K562 (cell line): Measurements from ENCODE around the gene NRROS. TPM values are rescaled to one million over a fixed set of nuclear protein-coding genes. Genes with fewer than 3 reads are reported as not detected.

ENCODE experiments used
- ARID1B ChIP-seq: fragments of 450-650 bp; IDR thresholded peaks from 2 replicates; pipeline ENCODE4 v1.6.1; 2016; ENCODE audit warnings: antibody characterized with exemption, mild to moderate bottlenecking, inconsistent platforms
- ETV1 ChIP-seq: fragments of 450-650 bp; conservative IDR thresholded peaks from 2 replicates; pipeline ENCODE4 v1.6.1; 2016; ENCODE audit warnings: missing genetic modification characterization, control low read depth, low read depth, missing compliant biosample characterization
- GABPA ChIP-seq: fragments of 200-800 bp; sonication (Bioruptor generic); conservative IDR thresholded peaks from 2 replicates; pipeline ENCODE4 v1.6.1; 2016; ENCODE audit warnings: low read depth, missing genetic modification characterization, missing compliant biosample characterization
- HDGF ChIP-seq: fragments of 450-650 bp; IDR thresholded peaks from 2 replicates; pipeline ENCODE4 v1.6.1; 2016
- HSF4 ChIP-seq: fragments of 250-450 bp; sonication (Bioruptor Pico); IDR thresholded peaks from 2 replicates; pipeline ENCODE4 v2.1.2; 2022; ENCODE audit warnings: mild to moderate bottlenecking, moderate library complexity, borderline replicate concordance
- KAT8 ChIP-seq: fragments of 450-650 bp; IDR thresholded peaks from 2 replicates; pipeline ENCODE4 v1.6.1; 2016; ENCODE audit warnings: low read depth, mild to moderate bottlenecking
- RAD21 ChIP-seq, 2 experiments: fragments of 250-450 bp in 1 of 2; fragments of 450-650 bp in 1 of 2; sonication (Bioruptor Pico) in 1 of 2; formaldehyde crosslinking in 1 of 2; IDR thresholded peaks in 1 of 2; conservative IDR thresholded peaks in 1 of 2; 2 replicates each; pipeline versions ENCODE4 v1.4.0 to v1.8.0; 2020 to 2022; ENCODE audit warnings: mild to moderate bottlenecking in 2 of 2, moderate library complexity in 1 of 2
- RBBP5 ChIP-seq: fragments of 200-600 bp; sonication (generic); IDR thresholded peaks from 2 replicates; pipeline ENCODE4 v1.6.1; 2012; ENCODE audit warnings: borderline replicate concordance, mild to moderate bottlenecking, low read length, control low read depth, inconsistent platforms; ENCODE audit not compliant: insufficient read depth, poor library complexity, severe bottlenecking
- ZBTB8A ChIP-seq: fragments of 450-650 bp; IDR thresholded peaks from 2 replicates; pipeline ENCODE4 v1.6.1; 2018; ENCODE audit warnings: mild to moderate bottlenecking, moderate library complexity; ENCODE audit not compliant: partially characterized antibody
- ZNF282 ChIP-seq: sonication (generic); formaldehyde crosslinking; IDR thresholded peaks from 2 replicates; pipeline ENCODE4 v1.8.1; 2023; ENCODE audit warnings: missing genetic modification reagents
- ZNF644 ChIP-seq: fragments of 200-800 bp; sonication (Bioruptor generic); IDR thresholded peaks from 2 replicates; pipeline ENCODE4 v1.6.1; 2016; ENCODE audit warnings: low read depth, missing genetic modification characterization, missing compliant biosample characterization
- polyA plus RNA-seq, 8 experiments: library from polyadenylated mRNA; depleted of rRNA in 4 of 8; stranded (reverse) in 5 of 8; unstranded in 3 of 8; fragments of >200 nt; fragmentation: Nextera tagmentation in 2 of 8; fragmentation: Illumina TruSeq in 1 of 8; extraction: Ambion mirVana in 2 of 8; extraction: Trizol in 1 of 8; gene quantifications; 2 replicates each; pipeline versions ENCODE4 v1.2.1 to v1.2.3, GENCODE V29; 2011 to 2014; ENCODE audit warnings: inconsistent platforms in 1 of 8, missing spikeins in 1 of 8
- total RNA-seq, 7 experiments: library from RNA; depleted of rRNA in 6 of 7; stranded (reverse); fragments of >200 nt in 6 of 7; fragmentation: Illumina TruSeq in 2 of 7; extraction: Trizol in 2 of 7; gene quantifications; 2 replicates each; pipeline versions ENCODE4 v1.2.1 to v1.2.3, GENCODE V29; 2011 to 2021; ENCODE audit warnings: low replicate concordance in 1 of 7
- TF ChIP-seq, protein P1 (sequence below): fragments of 450-650 bp; formaldehyde crosslinking; IDR thresholded peaks from 2 replicates; pipeline ENCODE4 v1.4.0; 2020; ENCODE audit warnings: mild to moderate bottlenecking, moderate library complexity
- TF ChIP-seq, protein P2 (sequence below): fragments of 250-450 bp; sonication (Bioruptor Pico); IDR thresholded peaks from 2 replicates; pipeline ENCODE4 v1.5.0; 2021; ENCODE audit warnings: mild to moderate bottlenecking, moderate library complexity
- TF ChIP-seq, protein P3 (sequence below): IDR thresholded peaks from 2 replicates; pipeline ENCODE4 v1.6.1; 2011; ENCODE audit warnings: borderline replicate concordance, low read depth, mild to moderate bottlenecking, moderate library complexity, low read length; ENCODE audit not compliant: insufficient read depth, poor library complexity, severe bottlenecking
- TF ChIP-seq, protein P4 (sequence below), 3 experiments: fragments of 200-800 bp in 1 of 3; fragments of 250-450 bp in 1 of 3; fragments of 450-650 bp in 1 of 3; sonication (Bioruptor Pico) in 1 of 3; sonication (Bioruptor generic) in 1 of 3; formaldehyde crosslinking in 1 of 3; IDR thresholded peaks; 2 replicates each; pipeline versions ENCODE4 v1.6.1 to v1.8.0; 2016 to 2022; ENCODE audit warnings: mild to moderate bottlenecking in 2 of 3, missing genetic modification characterization in 2 of 3, missing compliant biosample characterization in 1 of 3, moderate library complexity in 1 of 3

Gene NRROS
- total and polyA plus RNA-seq, 9 of the 15 experiments (the other 6 are each of a cell fraction or from before 2014, with no cell fraction given): 0.34 to 13.8 (median 3.8) TPM

DNA sequence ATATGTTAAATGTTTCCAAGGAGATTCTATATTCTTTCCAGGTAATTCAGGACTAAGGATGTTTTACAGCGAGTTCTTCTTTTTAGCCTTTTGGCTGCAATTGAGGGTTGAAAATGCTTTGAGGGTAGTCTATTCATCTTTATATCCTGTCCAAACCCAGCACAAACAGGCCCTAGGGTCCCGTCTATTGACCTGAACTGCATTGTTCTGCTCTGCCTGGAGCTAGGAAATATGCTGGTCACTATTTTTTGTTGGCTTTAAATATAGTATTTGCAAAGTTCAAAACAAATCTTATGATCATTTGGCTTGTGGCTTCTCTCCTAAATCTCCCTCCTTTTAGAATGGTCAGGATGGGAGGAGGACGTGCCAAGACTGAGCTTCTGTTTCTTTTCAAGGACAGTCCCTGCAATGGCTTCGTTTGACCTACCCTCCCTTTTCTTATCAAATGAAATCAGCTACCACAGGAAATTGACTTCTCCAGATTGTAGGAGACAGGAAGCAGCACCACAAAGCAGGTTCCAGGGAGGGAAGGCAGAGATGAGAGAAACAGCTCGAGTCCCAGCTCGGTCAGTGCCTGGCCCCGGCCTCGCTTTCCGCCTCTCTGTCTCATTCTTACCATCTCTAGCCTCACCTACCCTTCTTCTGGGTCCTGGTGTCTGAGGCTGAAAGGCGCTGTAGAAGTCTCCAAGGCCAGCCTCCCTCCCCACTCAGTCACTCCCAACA lies 27.6 kb upstream of the NRROS start (continued):
- TF ChIP-seq ZNF282: no peak
- TF ChIP-seq, protein P1, sequence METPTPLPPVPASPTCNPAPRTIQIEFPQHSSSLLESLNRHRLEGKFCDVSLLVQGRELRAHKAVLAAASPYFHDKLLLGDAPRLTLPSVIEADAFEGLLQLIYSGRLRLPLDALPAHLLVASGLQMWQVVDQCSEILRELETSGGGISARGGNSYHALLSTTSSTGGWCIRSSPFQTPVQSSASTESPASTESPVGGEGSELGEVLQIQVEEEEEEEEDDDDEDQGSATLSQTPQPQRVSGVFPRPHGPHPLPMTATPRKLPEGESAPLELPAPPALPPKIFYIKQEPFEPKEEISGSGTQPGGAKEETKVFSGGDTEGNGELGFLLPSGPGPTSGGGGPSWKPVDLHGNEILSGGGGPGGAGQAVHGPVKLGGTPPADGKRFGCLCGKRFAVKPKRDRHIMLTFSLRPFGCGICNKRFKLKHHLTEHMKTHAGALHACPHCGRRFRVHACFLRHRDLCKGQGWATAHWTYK (CRISPR knock-in tag): peak; percentile 67
- TF ChIP-seq, protein P2, sequence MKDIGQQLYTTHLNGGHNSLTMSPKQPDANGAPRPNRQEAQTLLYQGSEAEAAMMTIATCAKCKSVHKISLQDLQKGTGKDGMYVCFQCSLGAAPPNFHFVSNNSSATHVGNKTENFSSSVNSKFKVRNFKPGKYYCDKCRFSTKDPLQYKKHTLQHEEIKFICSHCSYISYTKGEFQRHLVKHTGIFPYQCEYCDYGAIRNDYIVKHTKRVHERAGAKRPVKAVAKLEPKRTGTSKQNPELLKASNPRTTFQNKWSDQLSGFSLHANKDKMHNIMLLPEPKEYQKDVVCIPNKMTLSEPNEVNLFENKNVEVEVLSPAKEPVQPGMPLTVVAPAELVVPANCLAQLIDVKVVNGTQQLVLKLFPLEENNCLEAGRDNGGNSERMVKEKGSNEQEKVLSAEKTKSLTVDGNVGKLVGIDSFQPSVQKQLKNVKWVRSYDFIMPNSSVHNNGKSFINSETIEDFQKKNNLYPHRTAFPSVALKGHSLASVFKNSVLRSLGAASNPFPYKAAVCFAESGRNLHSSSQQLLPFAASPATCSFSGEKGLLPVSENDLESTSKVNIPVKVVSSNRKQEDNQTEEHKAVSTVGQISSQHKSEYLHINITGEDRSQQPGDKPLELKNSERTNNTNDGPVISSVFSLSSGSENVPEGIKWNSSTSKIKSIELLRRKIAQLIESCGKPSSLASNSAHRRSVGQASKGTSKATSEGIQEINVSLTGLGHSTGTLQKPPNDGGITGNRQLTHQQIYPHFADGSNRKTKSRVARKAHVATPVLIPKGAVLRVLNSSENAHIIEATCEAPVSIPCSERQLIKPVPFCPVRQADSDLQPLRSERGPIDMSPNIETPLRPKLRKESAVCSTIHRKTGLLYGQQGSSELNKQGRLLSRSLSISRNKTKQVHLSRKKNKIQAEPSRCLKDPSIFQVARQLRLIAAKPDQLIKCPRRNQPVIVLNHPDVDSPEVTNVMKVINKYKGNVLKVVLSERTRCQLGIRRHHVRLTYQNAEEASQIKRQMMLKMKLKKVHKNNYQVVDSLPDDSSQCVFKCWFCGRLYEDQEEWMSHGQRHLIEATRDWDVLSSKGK (CRISPR knock-in tag): no peak
- no peak; the same call in 1 of the 2 replicates for TF ChIP-seq ZNF644
- peak; percentile 63 for TF ChIP-seq ARID1B
- TF ChIP-seq, protein P3, sequence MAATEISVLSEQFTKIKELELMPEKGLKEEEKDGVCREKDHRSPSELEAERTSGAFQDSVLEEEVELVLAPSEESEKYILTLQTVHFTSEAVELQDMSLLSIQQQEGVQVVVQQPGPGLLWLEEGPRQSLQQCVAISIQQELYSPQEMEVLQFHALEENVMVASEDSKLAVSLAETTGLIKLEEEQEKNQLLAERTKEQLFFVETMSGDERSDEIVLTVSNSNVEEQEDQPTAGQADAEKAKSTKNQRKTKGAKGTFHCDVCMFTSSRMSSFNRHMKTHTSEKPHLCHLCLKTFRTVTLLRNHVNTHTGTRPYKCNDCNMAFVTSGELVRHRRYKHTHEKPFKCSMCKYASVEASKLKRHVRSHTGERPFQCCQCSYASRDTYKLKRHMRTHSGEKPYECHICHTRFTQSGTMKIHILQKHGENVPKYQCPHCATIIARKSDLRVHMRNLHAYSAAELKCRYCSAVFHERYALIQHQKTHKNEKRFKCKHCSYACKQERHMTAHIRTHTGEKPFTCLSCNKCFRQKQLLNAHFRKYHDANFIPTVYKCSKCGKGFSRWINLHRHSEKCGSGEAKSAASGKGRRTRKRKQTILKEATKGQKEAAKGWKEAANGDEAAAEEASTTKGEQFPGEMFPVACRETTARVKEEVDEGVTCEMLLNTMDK: no peak
- TF ChIP-seq KAT8: no peak
- TF ChIP-seq, protein P4, sequence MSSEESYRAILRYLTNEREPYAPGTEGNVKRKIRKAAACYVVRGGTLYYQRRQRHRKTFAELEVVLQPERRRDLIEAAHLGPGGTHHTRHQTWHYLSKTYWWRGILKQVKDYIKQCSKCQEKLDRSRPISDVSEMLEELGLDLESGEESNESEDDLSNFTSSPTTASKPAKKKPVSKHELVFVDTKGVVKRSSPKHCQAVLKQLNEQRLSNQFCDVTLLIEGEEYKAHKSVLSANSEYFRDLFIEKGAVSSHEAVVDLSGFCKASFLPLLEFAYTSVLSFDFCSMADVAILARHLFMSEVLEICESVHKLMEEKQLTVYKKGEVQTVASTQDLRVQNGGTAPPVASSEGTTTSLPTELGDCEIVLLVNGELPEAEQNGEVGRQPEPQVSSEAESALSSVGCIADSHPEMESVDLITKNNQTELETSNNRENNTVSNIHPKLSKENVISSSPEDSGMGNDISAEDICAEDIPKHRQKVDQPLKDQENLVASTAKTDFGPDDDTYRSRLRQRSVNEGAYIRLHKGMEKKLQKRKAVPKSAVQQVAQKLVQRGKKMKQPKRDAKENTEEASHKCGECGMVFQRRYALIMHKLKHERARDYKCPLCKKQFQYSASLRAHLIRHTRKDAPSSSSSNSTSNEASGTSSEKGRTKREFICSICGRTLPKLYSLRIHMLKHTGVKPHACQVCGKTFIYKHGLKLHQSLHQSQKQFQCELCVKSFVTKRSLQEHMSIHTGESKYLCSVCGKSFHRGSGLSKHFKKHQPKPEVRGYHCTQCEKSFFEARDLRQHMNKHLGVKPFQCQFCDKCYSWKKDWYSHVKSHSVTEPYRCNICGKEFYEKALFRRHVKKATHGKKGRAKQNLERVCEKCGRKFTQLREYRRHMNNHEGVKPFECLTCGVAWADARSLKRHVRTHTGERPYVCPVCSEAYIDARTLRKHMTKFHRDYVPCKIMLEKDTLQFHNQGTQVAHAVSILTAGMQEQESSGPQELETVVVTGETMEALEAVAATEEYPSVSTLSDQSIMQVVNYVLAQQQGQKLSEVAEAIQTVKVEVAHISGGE (CRISPR knock-in tag; IDR thresholded peaks at IDR 0.05): no peak
- peak in 1 of 2 experiments; percentile 26; a peak in 2 of 4 replicates for TF ChIP-seq RAD21 (CRISPR knock-in tag; conservative IDR thresholded peaks at IDR 0.05 in 1 of 2, IDR thresholded peaks at IDR 0.05 in 1 of 2)
- TF ChIP-seq GABPA (tag): peak; percentile 86
- no peak for TF ChIP-seq ZBTB8A
- no peak for TF ChIP-seq HSF4 (CRISPR knock-in tag)
- TF ChIP-seq RBBP5: no peak
- peak; percentile 95 for TF ChIP-seq ETV1 (tag)
- no peak for TF ChIP-seq HDGF
